ENCODE results near the gene ABHD14A. TPM values are rescaled to one million over a fixed set of nuclear protein-coding genes. Genes with fewer than 3 reads are reported as not detected.

The ABHD14A gene
- total RNA-seq, 1 donor from 2014 or later: 17.8 TPM

DNA sequence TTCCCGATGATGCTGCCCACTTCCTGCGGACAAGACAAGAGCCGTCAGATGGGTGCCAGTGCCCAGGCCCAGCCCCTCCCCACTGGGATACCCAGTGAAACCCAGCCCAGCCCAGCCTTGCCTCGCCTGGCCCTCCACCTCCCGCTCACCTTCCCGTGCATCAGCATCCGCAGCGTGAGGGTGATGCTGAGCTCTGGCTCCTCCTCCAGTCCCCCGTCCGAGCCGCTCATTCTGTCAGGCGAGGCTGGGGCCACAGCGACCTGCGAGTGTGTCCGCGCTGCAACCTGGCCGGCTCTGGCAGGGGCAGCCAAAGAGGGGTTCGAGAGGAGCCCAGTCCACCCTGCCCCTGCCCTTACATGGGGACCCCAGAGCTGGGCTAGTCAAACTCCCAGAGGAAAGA, 13.9 kb upstream of the ABHD14A start:
- intact Hi-C loops (cut with DNase I): no loop called here
- no peak for DNase-seq
- H3K4me1 ChIP-seq: peaks cover 14% of the 10 kb centered on the region

GRCh38 chr3:51961602-51962569, 13.0 kb upstream of the ABHD14A start:
- H3K27me3 ChIP-seq (ENCODE audit: low read depth): no peaks in the 10 kb centered on the region
- peaks cover 10% of the 10 kb centered on the region for H3K36me3 ChIP-seq
- no peak overlapping the region for H3K27ac ChIP-seq
- intact Hi-C loops (cut with DNase I): no loop called here
- H3K4me3 ChIP-seq: no peak overlapping the region
- ATAC-seq (no peak), DNase-seq (no peak)
- peaks cover 14% of the 10 kb centered on the region for H3K4me1 ChIP-seq
- TF ChIP-seq, protein P1, sequence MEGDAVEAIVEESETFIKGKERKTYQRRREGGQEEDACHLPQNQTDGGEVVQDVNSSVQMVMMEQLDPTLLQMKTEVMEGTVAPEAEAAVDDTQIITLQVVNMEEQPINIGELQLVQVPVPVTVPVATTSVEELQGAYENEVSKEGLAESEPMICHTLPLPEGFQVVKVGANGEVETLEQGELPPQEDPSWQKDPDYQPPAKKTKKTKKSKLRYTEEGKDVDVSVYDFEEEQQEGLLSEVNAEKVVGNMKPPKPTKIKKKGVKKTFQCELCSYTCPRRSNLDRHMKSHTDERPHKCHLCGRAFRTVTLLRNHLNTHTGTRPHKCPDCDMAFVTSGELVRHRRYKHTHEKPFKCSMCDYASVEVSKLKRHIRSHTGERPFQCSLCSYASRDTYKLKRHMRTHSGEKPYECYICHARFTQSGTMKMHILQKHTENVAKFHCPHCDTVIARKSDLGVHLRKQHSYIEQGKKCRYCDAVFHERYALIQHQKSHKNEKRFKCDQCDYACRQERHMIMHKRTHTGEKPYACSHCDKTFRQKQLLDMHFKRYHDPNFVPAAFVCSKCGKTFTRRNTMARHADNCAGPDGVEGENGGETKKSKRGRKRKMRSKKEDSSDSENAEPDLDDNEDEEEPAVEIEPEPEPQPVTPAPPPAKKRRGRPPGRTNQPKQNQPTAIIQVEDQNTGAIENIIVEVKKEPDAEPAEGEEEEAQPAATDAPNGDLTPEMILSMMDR (IDR thresholded peaks at IDR 0.05): no peak
- no peaks in the 10 kb centered on the region for H3K9me3 ChIP-seq

More for the DNA sequence above, 13.9 kb upstream of the ABHD14A start:
- ATAC-seq: no peak
- TF ChIP-seq, protein P1 (IDR thresholded peaks at IDR 0.05): no peak
- no peak overlapping the region for H3K4me3 ChIP-seq
- H3K36me3 ChIP-seq: peaks cover 10% of the 10 kb centered on the region
- H3K9me3 ChIP-seq: no peaks in the 10 kb centered on the region
- H3K27me3 ChIP-seq (ENCODE audit: low read depth): peaks cover 6% of the 10 kb centered on the region
- no peak overlapping the region for H3K27ac ChIP-seq

DNA sequence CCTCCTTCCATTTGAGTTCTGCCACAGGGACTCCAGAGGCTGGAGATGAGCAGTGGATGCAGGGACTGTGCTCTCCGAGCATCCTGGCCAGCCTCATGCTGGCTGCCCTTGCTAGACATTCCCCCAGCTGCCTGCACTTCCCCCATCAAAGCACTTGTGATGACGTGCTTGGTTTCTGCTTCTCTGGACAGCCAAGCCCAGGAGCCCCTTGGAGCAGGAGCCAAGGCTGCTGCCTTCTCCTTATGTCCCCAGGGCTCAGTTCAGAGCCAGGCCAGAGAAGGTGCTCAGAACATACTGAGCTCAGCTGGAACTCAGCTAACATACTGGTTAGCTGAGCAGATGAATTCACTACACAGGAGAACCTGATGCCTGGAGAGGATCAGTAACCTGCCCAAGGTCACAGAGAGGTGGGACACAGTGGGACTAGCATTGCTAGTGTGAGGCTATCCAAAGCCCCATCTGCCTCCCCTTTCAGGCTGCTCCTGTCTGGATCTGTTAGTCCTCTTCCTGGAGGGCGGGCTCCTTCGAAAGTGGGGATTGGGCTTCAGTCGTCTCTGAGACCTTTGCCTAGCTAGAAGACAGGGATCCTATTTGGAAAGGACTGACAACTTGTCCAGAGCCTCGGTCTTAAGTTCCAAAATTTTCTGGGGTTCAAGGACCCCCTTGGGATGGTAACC, 11.9 kb upstream of the ABHD14A start:
- Histone ChIP-seq H3K9me3 (no peaks in the 10 kb centered on the region), H3K36me3 (peaks cover 5% of the 10 kb centered on the region), H3K4me3 (no peak overlapping the region), H3K27ac (no peak overlapping the region), H3K4me1 (peaks cover 15% of the 10 kb centered on the region), H3K27me3 (ENCODE audit: low read depth) (no peaks in the 10 kb centered on the region)
- DNase-seq (no peak), ATAC-seq (no peak)
- intact Hi-C loops (cut with DNase I): no loop called here
- TF ChIP-seq, protein P1 (IDR thresholded peaks at IDR 0.05): no peak

- H3K9me3 ChIP-seq: no peaks in the 10 kb centered on the region
- H3K4me3 ChIP-seq: no peak overlapping the region
- ATAC-seq (no peak), DNase-seq (no peak)
- H3K27me3 ChIP-seq (ENCODE audit: low read depth): no peaks in the 10 kb centered on the region
- intact Hi-C loops (cut with DNase I): no loop called here
- H3K36me3 ChIP-seq: peaks cover 5% of the 10 kb centered on the region
- H3K4me1 ChIP-seq: peaks cover 22% of the 10 kb centered on the region
- no peak overlapping the region for H3K27ac ChIP-seq
- TF ChIP-seq, protein P1 (IDR thresholded peaks at IDR 0.05): no peak
Measured at GRCh38 chr3:51963951-51964451, 10.9 kb upstream of the ABHD14A start.

DNA sequence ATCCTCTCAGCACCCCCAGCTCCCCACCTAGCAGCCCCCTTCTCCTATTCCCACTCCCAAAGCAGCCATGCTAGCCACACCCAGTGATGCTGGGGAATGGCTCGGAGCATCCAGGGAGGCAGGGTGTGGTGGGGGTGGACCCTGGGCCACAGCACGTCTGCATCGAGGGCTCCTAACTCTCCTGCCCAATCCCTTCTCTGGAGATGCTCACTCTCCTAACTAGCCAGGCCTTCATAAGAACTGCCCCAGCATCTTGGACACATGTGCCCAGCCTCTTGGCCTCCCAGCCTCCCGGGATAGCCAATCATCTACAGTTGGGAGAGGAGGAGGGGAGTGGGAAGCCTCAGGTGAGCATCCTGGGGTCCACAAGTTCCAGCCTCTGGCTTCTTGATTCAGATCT, 10.3 kb upstream of the ABHD14A start:
- TF ChIP-seq, protein P1 (IDR thresholded peaks at IDR 0.05): no peak
- peaks cover 5% of the 10 kb centered on the region for H3K36me3 ChIP-seq
- no peak overlapping the region for H3K4me3 ChIP-seq
- DNase-seq (no peak), ATAC-seq (no peak)
- peaks cover 22% of the 10 kb centered on the region for H3K4me1 ChIP-seq
- no peak overlapping the region for H3K27ac ChIP-seq
- no peaks in the 10 kb centered on the region for H3K27me3 ChIP-seq (ENCODE audit: low read depth)
- no peaks in the 10 kb centered on the region for H3K9me3 ChIP-seq
- intact Hi-C loops (cut with DNase I): no loop called here

Data from lower lobe of right lung (tissue), 2 donors.